Islet of Langerhans (tissue), 1 donor: ENCODE results near the gene EPHA2.
"Not testable (repeated sequence)": the region's sequence is repeated elsewhere in the genome, so short reads cannot be mapped to it uniquely, and the experiment has no call there.

Source experiments
- FAIRE-seq: peaks from one replicate; lab custom pipeline; 2011; peaks lifted over from hg19 to GRCh38; lab: Jason Lieb, UNC

The EPHA2 gene

GRCh38 chr1:16118706-16119105, 37.2 kb downstream of the EPHA2 start:
- FAIRE-seq, result no peak

GRCh38 chr1:16117936-16118335, 37.9 kb downstream of the EPHA2 start:
- FAIRE-seq, result no peak

- no peak for FAIRE-seq
Observed at GRCh38 chr1:16117369-16117768, 38.5 kb downstream of the EPHA2 start.

- FAIRE-seq, result no peak
Observed at GRCh38 chr1:16116625-16117024, 39.2 kb downstream of the EPHA2 start.

GRCh38 chr1:16116002-16116401, 39.9 kb downstream of the EPHA2 start:
- no peak for FAIRE-seq

GRCh38 chr1:16115468-16115983, 40.3 kb downstream of the EPHA2 start:
- FAIRE-seq, result no peak

- FAIRE-seq, result no peak
Observed at GRCh38 chr1:16114527-16115467, 41.1 kb downstream of the EPHA2 start.

- no peak for FAIRE-seq
Observed at GRCh38 chr1:16112596-16113555, 43.0 kb downstream of the EPHA2 start.

GRCh38 chr1:16111771-16112595, 43.9 kb downstream of the EPHA2 start:
- FAIRE-seq, result no peak

- FAIRE-seq, result no peak
Observed at GRCh38 chr1:16110884-16111283, 45.0 kb downstream of the EPHA2 start.

- no peak for FAIRE-seq
Observed at GRCh38 chr1:16110456-16110855, 45.4 kb downstream of the EPHA2 start.

- FAIRE-seq, result no peak
Observed at GRCh38 chr1:16109571-16109970, 46.3 kb downstream of the EPHA2 start.

- FAIRE-seq, result not testable (repeated sequence)
Observed at GRCh38 chr1:16107039-16107438, 48.8 kb downstream of the EPHA2 start.

GRCh38 chr1:16101623-16102022, 54.2 kb downstream of the EPHA2 start:
- FAIRE-seq, result no peak

GRCh38 chr1:16099412-16099811, 56.5 kb downstream of the EPHA2 start:
- FAIRE-seq, result no peak

GRCh38 chr1:16095447-16095846, 60.4 kb downstream of the EPHA2 start:
- no peak for FAIRE-seq

GRCh38 chr1:16094453-16095158, 61.3 kb downstream of the EPHA2 start:
- FAIRE-seq, result no peak

GRCh38 chr1:16093611-16094010, 62.3 kb downstream of the EPHA2 start:
- FAIRE-seq, result no peak

GRCh38 chr1:16092923-16093511, 62.9 kb downstream of the EPHA2 start:
- no peak for FAIRE-seq

GRCh38 chr1:16092097-16092922, 63.6 kb downstream of the EPHA2 start:
- no peak for FAIRE-seq
